Esophagus squamous epithelium (tissue), 5 donors: ENCODE results near the gene QPCTL. TPM values are rescaled to one million over a fixed set of nuclear protein-coding genes. Genes with fewer than 3 reads are reported as not detected.

ENCODE experiments used
- DNase-seq: peaks from one replicate; lab custom pipeline; 2025; lab: John Stamatoyannopoulos, UW
- H3K27ac ChIP-seq, 4 donors: fragments of 200-600 bp; sonication (generic); one replicate each; pipeline ENCODE4 v1.5.1; 2016 to 2019; ENCODE audit warnings: mild to moderate bottlenecking in 1 of 4
- H3K27me3 ChIP-seq, 4 donors: fragments of 200-600 bp; sonication (generic); 1 replicate in 3 of 4; 2 replicates in 1 of 4; pipeline versions ENCODE4 v1.5.1 to v1.6.0; 2017 to 2021; ENCODE audit warnings: antibody characterized with exemption in 1 of 4
- H3K36me3 ChIP-seq, 3 donors: fragments of 200-600 bp; sonication (generic); one replicate each; pipeline ENCODE4 v1.5.1; 2016 to 2019
- H3K4me1 ChIP-seq, 3 donors: fragments of 200-600 bp; sonication (generic); one replicate each; pipeline ENCODE4 v1.5.1; 2017 to 2019
- H3K4me3 ChIP-seq, 4 donors: fragments of 200-600 bp; sonication (generic); 1 replicate in 3 of 4; 2 replicates in 1 of 4; pipeline ENCODE4 v1.5.1; 2016 to 2019; ENCODE audit warnings: mild to moderate bottlenecking in 2 of 4, moderate library complexity in 1 of 4
- H3K9me3 ChIP-seq, 3 donors: fragments of 200-600 bp; sonication (generic); one replicate each; pipeline ENCODE4 v1.5.1; 2016 to 2019
- POLR2A ChIP-seq, 4 donors: fragments of 450-650 bp; IDR thresholded peaks; one replicate each; pipeline ENCODE4 v1.6.1; 2017; ENCODE audit warnings: antibody characterized with exemption in 4 of 4, mild to moderate bottlenecking in 4 of 4, moderate library complexity in 3 of 4
- WGBS, 2 donors: methylation state at CpG; one replicate each; pipeline ENCODE4 v1.1.5; 2018; 5-methylcytosine and 5-hydroxymethylcytosine counted together
- intact Hi-C: fragments of 100-400 bp; cut with DNase I; formaldehyde crosslinking; loops from one replicate; pipeline ENCODE4 v1.15.0; 2022
- total RNA-seq, 4 donors: library from RNA; depleted of rRNA; stranded (reverse); fragments of >200 nt; gene quantifications; one replicate each; pipeline ENCODE4 v1.1.0, GENCODE V29; 2016
- TF ChIP-seq, protein P1 (sequence below), 6 experiments: fragments of 450-650 bp in 4 of 6; fragments of 200-600 bp in 2 of 6; sonication (generic) in 2 of 6; IDR thresholded peaks; one replicate each; pipeline ENCODE4 v1.5.1; 2016 to 2019; ENCODE audit warnings: antibody characterized with exemption in 6 of 6, mild to moderate bottlenecking in 4 of 6, moderate library complexity in 4 of 6
- donor health status: DM: yes; HTN: yes; CAD: no.

QPCTL gene
- total RNA-seq = 1 to 10 TPM; 3.3 to 6.9 (median 5.5) TPM

DNA sequence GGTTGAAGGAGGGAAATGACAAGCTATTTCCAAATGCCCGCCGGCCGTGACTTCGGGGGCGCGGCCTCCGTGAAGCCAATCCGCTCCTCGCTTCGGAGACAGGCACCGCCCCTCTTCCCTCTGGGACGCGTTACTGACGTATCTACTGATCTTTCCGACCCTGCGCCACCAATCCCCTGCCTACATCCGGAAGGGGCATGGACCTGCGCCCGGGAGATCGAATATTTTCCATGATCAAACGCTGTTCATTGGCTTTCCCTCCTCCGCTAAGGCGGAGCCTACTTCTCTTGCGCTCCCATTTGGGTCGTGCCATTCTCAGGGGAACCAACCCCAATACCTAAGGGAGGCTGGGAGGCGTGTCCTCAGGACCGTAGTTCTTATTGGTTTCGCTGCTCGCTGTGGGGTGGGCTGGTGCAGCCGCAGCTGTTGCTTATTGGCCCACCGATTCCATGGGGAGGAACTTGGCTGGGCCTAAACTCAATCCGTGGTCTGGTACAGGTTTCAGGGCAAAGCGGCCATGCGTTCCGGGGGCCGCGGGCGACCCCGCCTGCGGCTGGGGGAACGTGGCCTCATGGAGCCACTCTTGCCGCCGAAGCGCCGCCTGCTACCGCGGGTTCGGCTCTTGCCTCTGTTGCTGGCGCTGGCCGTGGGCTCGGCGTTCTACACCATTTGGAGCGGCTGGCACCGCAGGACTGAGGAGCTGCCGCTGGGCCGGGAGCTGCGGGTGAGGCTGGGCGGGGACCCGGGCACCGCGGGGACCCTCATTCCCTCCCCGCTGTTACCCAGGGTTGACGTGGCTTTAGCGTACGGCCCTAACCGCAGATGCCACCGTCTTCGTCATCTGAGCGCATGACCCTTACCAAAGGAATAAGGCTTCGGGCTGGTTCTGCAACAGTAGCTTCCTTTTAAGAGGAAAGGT lies at the start of gene QPCTL:
QPCTL (plus strand) TSS at position 480 of the 919 bp plus-strand sequence; CDS start at position 518, 38 bp downstream.
- 0% methylated on average over 20 to 37 of the region's 70 CpGs for WGBS, 2 donors
- H3K27ac ChIP-seq = peak within 1 kb of the TSS; percentile 83 to 97 (median 94)
- TF ChIP-seq, protein P1, sequence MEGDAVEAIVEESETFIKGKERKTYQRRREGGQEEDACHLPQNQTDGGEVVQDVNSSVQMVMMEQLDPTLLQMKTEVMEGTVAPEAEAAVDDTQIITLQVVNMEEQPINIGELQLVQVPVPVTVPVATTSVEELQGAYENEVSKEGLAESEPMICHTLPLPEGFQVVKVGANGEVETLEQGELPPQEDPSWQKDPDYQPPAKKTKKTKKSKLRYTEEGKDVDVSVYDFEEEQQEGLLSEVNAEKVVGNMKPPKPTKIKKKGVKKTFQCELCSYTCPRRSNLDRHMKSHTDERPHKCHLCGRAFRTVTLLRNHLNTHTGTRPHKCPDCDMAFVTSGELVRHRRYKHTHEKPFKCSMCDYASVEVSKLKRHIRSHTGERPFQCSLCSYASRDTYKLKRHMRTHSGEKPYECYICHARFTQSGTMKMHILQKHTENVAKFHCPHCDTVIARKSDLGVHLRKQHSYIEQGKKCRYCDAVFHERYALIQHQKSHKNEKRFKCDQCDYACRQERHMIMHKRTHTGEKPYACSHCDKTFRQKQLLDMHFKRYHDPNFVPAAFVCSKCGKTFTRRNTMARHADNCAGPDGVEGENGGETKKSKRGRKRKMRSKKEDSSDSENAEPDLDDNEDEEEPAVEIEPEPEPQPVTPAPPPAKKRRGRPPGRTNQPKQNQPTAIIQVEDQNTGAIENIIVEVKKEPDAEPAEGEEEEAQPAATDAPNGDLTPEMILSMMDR (IDR thresholded peaks at IDR 0.05) = peak in 1 of 6 experiments; percentile 10
- TF ChIP-seq POLR2A (IDR thresholded peaks at IDR 0.05) = peak in 3 of 4 donors; percentile 13 to 79 (median 47)
- intact Hi-C loops = no loop called here
- H3K4me3 ChIP-seq = peak within 1 kb of the TSS; percentile 70 to 90 (median 80)
- DNase-seq = peak; percentile 98
- no peaks in the 10 kb centered on the region for H3K27me3 ChIP-seq
- peaks cover 0 to 24% (median 9%) of the 10 kb centered on the region in 3 donors for H3K4me1 ChIP-seq
- peaks cover 7 to 43% (median 12%) of the 10 kb centered on the region in 3 donors for H3K36me3 ChIP-seq
- H3K9me3 ChIP-seq = no peaks in the 10 kb centered on the region

DNA sequence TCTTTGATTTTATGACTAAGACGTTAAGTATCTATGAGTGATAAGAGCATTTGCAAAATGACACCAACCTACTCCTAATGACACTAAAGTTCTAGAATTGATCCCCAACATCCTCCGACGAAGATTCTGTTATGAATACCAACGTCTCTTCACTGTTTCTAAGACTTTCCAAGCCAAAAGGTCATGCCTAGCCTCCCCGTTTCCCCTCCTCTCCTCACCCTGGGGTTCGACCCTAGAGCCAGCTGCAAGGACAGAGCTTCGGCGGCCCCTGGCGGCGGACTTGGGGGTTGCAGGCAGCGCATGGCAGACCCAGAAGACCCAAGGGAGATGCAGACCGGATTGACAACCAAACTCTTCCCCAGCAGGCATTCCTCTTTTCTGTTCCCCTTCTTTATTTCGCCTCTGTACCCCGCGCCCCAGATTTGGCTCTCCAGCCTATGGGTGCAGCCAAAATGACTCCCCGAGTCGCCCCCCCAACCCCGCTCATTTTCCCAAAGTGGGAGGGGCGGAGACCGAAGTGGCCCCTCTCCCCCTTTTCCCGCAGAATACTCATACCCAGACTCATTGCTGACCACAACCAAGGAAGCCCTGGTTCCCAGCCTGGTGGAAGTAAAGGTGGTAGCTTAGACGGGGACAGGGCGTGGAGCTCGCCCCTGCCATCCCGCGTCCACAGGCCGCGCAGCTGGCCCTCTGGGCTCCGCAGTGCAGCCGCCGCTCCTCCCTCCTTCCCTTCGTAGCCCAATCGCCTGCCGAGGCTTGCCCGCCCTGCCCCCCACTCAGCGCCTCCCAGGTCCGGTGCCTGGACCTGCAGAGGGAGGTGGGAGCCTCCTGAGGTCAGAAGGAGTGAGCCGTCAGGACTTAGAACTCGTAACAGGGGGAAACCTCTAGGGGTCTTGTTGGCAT lies 49.2 kb upstream of the QPCTL start:
- peaks cover 29 to 71% (median 45%) of the 10 kb centered on the region in 3 donors for H3K4me1 ChIP-seq
- DNase-seq = peak; percentile 29
- TF ChIP-seq POLR2A (IDR thresholded peaks at IDR 0.05) = no peak
- TF ChIP-seq, protein P1 (IDR thresholded peaks at IDR 0.05) = peak; percentile 94 to 99 (median 98)
- peaks cover 0 to 39% (median 6%) of the 10 kb centered on the region in 4 donors for H3K27me3 ChIP-seq
- peak overlapping the region in 3 of 4 donors; percentile 86 to 91 (median 90) for H3K27ac ChIP-seq
- peak overlapping the region in 1 of 4 donors; percentile 37 for H3K4me3 ChIP-seq
- intact Hi-C loops = loop anchor here (5.0 to 10.0 kb wide), 2 partner anchors 46 to 118 kb away; no protein-coding TSS in a partner anchor
- H3K9me3 ChIP-seq = no peaks in the 10 kb centered on the region
- 0 to 6% methylated on average over 12 to 22 of the region's 39 CpGs for WGBS, 2 donors
- no peaks in the 10 kb centered on the region for H3K36me3 ChIP-seq

DNA sequence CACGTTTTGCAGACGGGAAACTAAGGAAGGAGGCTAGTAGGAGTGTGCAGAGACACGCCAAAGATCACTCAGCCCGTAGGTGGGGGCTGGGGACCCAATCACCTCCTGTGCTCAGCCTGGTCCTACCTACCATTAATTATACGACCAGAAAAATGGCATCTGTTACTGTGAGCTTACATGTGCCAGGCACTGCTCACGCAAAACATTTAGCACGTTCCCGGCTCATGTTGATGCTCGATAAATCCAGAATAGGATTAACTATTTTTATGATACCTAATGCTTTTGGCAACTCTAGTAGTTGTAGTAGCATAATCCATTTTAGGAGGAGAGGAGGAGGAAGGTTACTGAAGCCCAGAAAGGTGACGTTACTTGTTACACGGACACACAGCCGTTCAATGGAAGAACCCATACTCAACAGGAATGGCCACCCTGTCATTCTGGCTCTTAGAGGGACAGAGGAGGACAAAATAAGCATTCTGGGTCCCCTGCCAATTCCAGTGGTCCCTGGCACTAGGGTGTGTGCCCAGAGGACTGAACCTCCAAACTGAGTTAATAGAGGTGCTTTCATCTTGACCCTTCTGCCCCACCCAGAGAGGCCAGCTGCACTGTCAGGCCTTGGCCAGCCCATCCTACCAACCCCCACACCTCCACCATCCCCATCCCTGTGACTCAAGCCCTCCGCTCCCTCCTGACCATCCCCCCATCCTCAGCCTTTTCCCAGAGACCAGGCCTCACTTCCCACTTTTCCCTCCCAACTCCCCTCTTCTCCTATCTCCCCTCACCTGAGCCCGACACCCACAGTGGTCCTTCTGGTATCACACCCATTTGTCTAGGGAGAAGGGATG lies 48.3 kb upstream of the QPCTL start:
- no peaks in the 10 kb centered on the region for H3K9me3 ChIP-seq
- peaks cover 0 to 39% (median 6%) of the 10 kb centered on the region in 4 donors for H3K27me3 ChIP-seq
- no peaks in the 10 kb centered on the region for H3K36me3 ChIP-seq
- intact Hi-C loops = loop anchor here (5.0 to 10.0 kb wide), 2 partner anchors 47 to 119 kb away; no protein-coding TSS in a partner anchor
- no peak for DNase-seq
- no peak overlapping the region for H3K27ac ChIP-seq
- TF ChIP-seq, protein P1 (IDR thresholded peaks at IDR 0.05) = no peak
- TF ChIP-seq POLR2A (IDR thresholded peaks at IDR 0.05) = no peak
- no peak overlapping the region for H3K4me3 ChIP-seq
- 36 to 45% methylated on average over 12 to 13 of the region's 14 CpGs for WGBS, 2 donors
- peaks cover 28 to 62% (median 42%) of the 10 kb centered on the region in 3 donors for H3K4me1 ChIP-seq

DNA sequence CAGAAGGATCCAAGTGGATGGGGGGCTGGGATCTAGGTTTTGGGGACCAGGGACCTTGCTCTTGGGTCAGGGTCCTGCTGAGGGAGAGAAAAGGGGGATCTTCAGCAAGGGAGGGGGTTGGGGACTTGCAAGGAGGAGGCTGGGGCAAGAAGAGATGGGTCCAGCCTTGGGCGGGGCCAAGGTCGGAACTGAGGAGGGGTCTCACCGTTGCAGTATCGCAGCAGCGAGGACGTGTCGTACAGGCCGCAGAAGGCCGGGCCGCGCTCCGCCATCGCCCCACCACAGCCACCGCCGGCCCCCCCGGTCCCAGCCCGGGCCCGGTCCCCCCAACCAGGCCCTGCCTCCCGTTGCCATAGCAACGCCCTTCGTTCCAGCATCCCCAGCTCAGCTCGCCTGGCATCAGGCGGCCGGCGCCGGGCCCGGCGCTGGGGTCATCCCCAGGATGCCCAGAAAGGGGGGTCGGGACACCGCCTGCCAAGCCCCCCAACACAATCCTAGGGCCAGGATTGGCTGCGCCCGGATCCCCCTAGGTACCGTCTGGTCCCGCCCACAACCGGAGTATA lies 47.3 kb upstream of the QPCTL start:
- peaks cover 28 to 52% (median 37%) of the 10 kb centered on the region in 3 donors for H3K4me1 ChIP-seq
- H3K4me3 ChIP-seq = peak overlapping the region; percentile 1 to 66 (median 35)
- intact Hi-C loops = loop anchor here (10.0 kb wide), 1 partner anchor 120 kb away; no protein-coding TSS in a partner anchor
- H3K27me3 ChIP-seq = peaks cover 0 to 39% (median 6%) of the 10 kb centered on the region in 4 donors
- H3K27ac ChIP-seq = peak overlapping the region in 1 of 4 donors; percentile 52
- 29% methylated on average over 4 of the region's 35 CpGs; no CpG with 5 or more reads in 1 of the 2 donors for WGBS, 2 donors
- H3K9me3 ChIP-seq = no peaks in the 10 kb centered on the region
- no peak for DNase-seq
- no peaks in the 10 kb centered on the region for H3K36me3 ChIP-seq
- TF ChIP-seq POLR2A (IDR thresholded peaks at IDR 0.05) = no peak
- TF ChIP-seq, protein P1 (IDR thresholded peaks at IDR 0.05) = no peak
